H9 (cell line): ENCODE measurements around the gene KLHL3. TPM values are rescaled to one million over a fixed set of nuclear protein-coding genes. Genes with fewer than 3 reads are reported as not detected.

ENCODE experiments used
- DNase-seq: peaks from one replicate; pipeline ENCODE4 v3.0.0-alpha.2; 2017
- H2AFZ ChIP-seq: one replicate; pipeline ENCODE4 v1.6.1; 2013; ENCODE audit warnings: mild to moderate bottlenecking, low read length, control low read depth, moderate library complexity
- H2AK5ac ChIP-seq: 2 replicates; pipeline ENCODE4 v1.6.1; 2013; ENCODE audit warnings: low read length, control low read depth, mixed read lengths; ENCODE audit not compliant: insufficient read length
- H2BK120ac ChIP-seq: one replicate; pipeline ENCODE4 v1.6.1; 2013; ENCODE audit warnings: low read depth, mild to moderate bottlenecking, low read length, control low read depth, inconsistent platforms; ENCODE audit not compliant: poor library complexity, severe bottlenecking
- H2BK12ac ChIP-seq: 2 replicates; pipeline ENCODE4 v1.6.1; 2013; ENCODE audit warnings: low read length, control low read depth, mixed read lengths, low read depth; ENCODE audit not compliant: insufficient read length
- H2BK15ac ChIP-seq: 2 replicates; pipeline ENCODE4 v1.6.1; 2013; ENCODE audit warnings: low read depth, low read length, control low read depth
- H2BK20ac ChIP-seq: one replicate; pipeline ENCODE4 v1.6.1; 2013; ENCODE audit warnings: low read depth, mild to moderate bottlenecking, low read length, control low read depth, inconsistent platforms; ENCODE audit not compliant: poor library complexity, severe bottlenecking
- H2BK5ac ChIP-seq: 2 replicates; pipeline ENCODE4 v1.6.1; 2013; ENCODE audit warnings: low read length, control low read depth, mixed read lengths; ENCODE audit not compliant: insufficient read length
- H3K14ac ChIP-seq: 2 replicates; pipeline ENCODE4 v1.6.1; 2013; ENCODE audit warnings: low read length, control low read depth; ENCODE audit not compliant: insufficient read depth
- H3K18ac ChIP-seq: 2 replicates; pipeline ENCODE4 v1.6.1; 2013; ENCODE audit warnings: low read depth, mild to moderate bottlenecking, mixed read lengths, low read length, control low read depth; ENCODE audit not compliant: insufficient read length
- H3K23ac ChIP-seq: 2 replicates; pipeline ENCODE4 v1.6.1; 2013; ENCODE audit warnings: low read length, control low read depth, mixed read lengths, low read depth; ENCODE audit not compliant: insufficient read length
- H3K23me2 ChIP-seq: 2 replicates; pipeline ENCODE4 v1.6.1; 2013; ENCODE audit warnings: low read depth, mild to moderate bottlenecking, mixed read lengths, low read length, control low read depth; ENCODE audit not compliant: insufficient read length, poor library complexity, severe bottlenecking
- H3K27ac ChIP-seq: 2 replicates; pipeline ENCODE4 v1.5.1; 2013; ENCODE audit warnings: low read length, control low read depth, mixed read lengths, low read depth; ENCODE audit not compliant: insufficient read length
- H3K27me3 ChIP-seq: 2 replicates; pipeline ENCODE4 v1.6.1; 2013; ENCODE audit warnings: low read length, control low read depth, inconsistent platforms; ENCODE audit not compliant: insufficient read depth
- H3K4ac ChIP-seq: 2 replicates; pipeline ENCODE4 v1.6.1; 2013; ENCODE audit warnings: low read depth, mild to moderate bottlenecking, control low read depth, inconsistent platforms, low read length, moderate library complexity
- H3K4me1 ChIP-seq: 2 replicates; pipeline ENCODE4 v1.6.1; 2013; ENCODE audit warnings: low read length, control low read depth, inconsistent platforms; ENCODE audit not compliant: insufficient read depth
- H3K4me2 ChIP-seq: 2 replicates; pipeline ENCODE4 v1.6.1; 2013; ENCODE audit warnings: low read length, control low read depth, mixed read lengths; ENCODE audit not compliant: insufficient read length, insufficient read depth
- H3K56ac ChIP-seq: 2 replicates; pipeline ENCODE4 v1.6.1; 2013; ENCODE audit warnings: low read depth, mild to moderate bottlenecking, mixed read lengths, low read length, control low read depth; ENCODE audit not compliant: insufficient read length
- H3K79me1 ChIP-seq: 2 replicates; pipeline ENCODE4 v1.6.1; 2013; ENCODE audit warnings: low read depth, mild to moderate bottlenecking, moderate library complexity, low read length, control low read depth, inconsistent platforms; ENCODE audit not compliant: insufficient read depth, poor library complexity, severe bottlenecking
- H3K79me2 ChIP-seq: 2 replicates; pipeline ENCODE4 v1.6.1; 2013; ENCODE audit warnings: low read length, control low read depth, inconsistent platforms; ENCODE audit not compliant: insufficient read depth
- H3K9ac ChIP-seq: 2 replicates; pipeline ENCODE4 v1.6.1; 2013; ENCODE audit warnings: low read length, control low read depth, mixed read lengths; ENCODE audit not compliant: insufficient read length; ENCODE audit errors: extremely low read depth
- H3K9me3 ChIP-seq: one replicate; pipeline ENCODE4 v1.6.1; 2013; ENCODE audit warnings: low read depth, low read length, inconsistent platforms; ENCODE audit not compliant: control insufficient read depth
- H3T11ph ChIP-seq: one replicate; pipeline ENCODE4 v1.6.1; 2013; ENCODE audit warnings: mild to moderate bottlenecking, low read length, control low read depth, inconsistent platforms
- H4K20me1 ChIP-seq: one replicate; pipeline ENCODE4 v1.6.1; 2013; ENCODE audit not compliant: control insufficient read depth, insufficient read length, insufficient read depth
- H4K5ac ChIP-seq: 2 replicates; pipeline ENCODE4 v1.6.1; 2013; ENCODE audit warnings: low read depth, mild to moderate bottlenecking, mixed read lengths, low read length, control low read depth; ENCODE audit not compliant: insufficient read length
- H4K8ac ChIP-seq: replicated peaks from 2 replicates; pipeline ENCODE4 v1.6.1; 2013; ENCODE audit warnings: low read length, control low read depth, mixed read lengths, low read depth; ENCODE audit not compliant: insufficient read length
- H4K91ac ChIP-seq: 2 replicates; pipeline ENCODE4 v1.6.1; 2013; ENCODE audit warnings: low read depth, mild to moderate bottlenecking, moderate library complexity, mixed read lengths, low read length, control low read depth; ENCODE audit not compliant: insufficient read length
- H3K27ac Mint-ChIP-seq, 3 experiments: 2 replicates in 2 of 3; 3 replicates in 1 of 3; pipeline ENCODE4 v1.8.0; 2020 to 2021; ENCODE audit warnings: mixed read lengths in 3 of 3, mild to moderate bottlenecking in 1 of 3, moderate library complexity in 1 of 3
- H3K27me3 Mint-ChIP-seq: 2 replicates; pipeline ENCODE4 v1.8.0; 2021; ENCODE audit warnings: low read depth, mild to moderate bottlenecking, moderate library complexity, mixed read lengths
- H3K36me3 Mint-ChIP-seq, 3 experiments: 2 replicates in 2 of 3; 3 replicates in 1 of 3; pipeline ENCODE4 v1.8.0; 2020 to 2021; ENCODE audit warnings: low read depth in 3 of 3, mixed read lengths in 3 of 3; ENCODE audit not compliant: insufficient read depth in 1 of 3
- H3K4me1 Mint-ChIP-seq, 2 experiments: 2 replicates each; pipeline ENCODE4 v1.8.0; 2020; ENCODE audit warnings: mixed read lengths in 2 of 2
- H3K4me3 Mint-ChIP-seq, 2 experiments: 2 replicates in 1 of 2; 3 replicates in 1 of 2; pipeline ENCODE4 v1.8.0; 2020 to 2021; ENCODE audit warnings: mild to moderate bottlenecking in 2 of 2, mixed read lengths in 2 of 2, moderate library complexity in 1 of 2
- H3K9me3 Mint-ChIP-seq, 2 experiments: 2 replicates in 1 of 2; 3 replicates in 1 of 2; pipeline ENCODE4 v1.8.0; 2020; ENCODE audit warnings: mild to moderate bottlenecking in 2 of 2, mixed read lengths in 2 of 2, moderate library complexity in 1 of 2
- CTCF ChIP-seq: fragments of 200-600 bp; sonication (generic); conservative IDR thresholded peaks from 3 replicates; pipeline ENCODE4 v1.8.0; 2021; ENCODE audit warnings: antibody characterized with exemption, mild to moderate bottlenecking
- WGBS: extraction: QIAGEN DNeasy Blood & Tissue Kit; methylation state at CpG from one replicate; pipeline ENCODE4 v1.1.7; 2013; ENCODE audit warnings: missing lambda C conversion rate, low lambda C conversion rate, mixed read lengths; ENCODE audit not compliant: insufficient read length; ENCODE audit errors: extremely low coverage; 5-methylcytosine and 5-hydroxymethylcytosine counted together
- total RNA-seq: library from RNA; stranded (reverse); gene quantifications from 2 replicates; pipeline ENCODE4 v1.2.1, GENCODE V29; 2021

KLHL3 gene
- total RNA-seq, 1 experiment from 2014 or later: 12.8 TPM

GRCh38 chr5:137615171-137615775, 120.6 kb downstream of the KLHL3 start:
- no peak overlapping the region for H4K91ac ChIP-seq
- no peak for DNase-seq
- no peaks in the 10 kb centered on the region for H4K20me1 ChIP-seq
- Mint-ChIP-seq H3K4me3 (no peak overlapping the region), H3K9me3 (no peaks in the 10 kb centered on the region), H3K27me3 (peaks cover 1% of the 10 kb centered on the region; the same call in 1 of the 2 replicates), H3K36me3 (no peaks in the 10 kb centered on the region; a peak in 1 of 7 replicates), H3K4me1 (no peaks in the 10 kb centered on the region; a peak in 2 of 4 replicates), H3K27ac (no peak overlapping the region; a peak in 1 of 7 replicates)
- no peak overlapping the region for H2BK12ac ChIP-seq
- no peak overlapping the region for H3K18ac ChIP-seq
- no peak overlapping the region for H2AK5ac ChIP-seq
- no peak overlapping the region for H3K9ac ChIP-seq
- no peak overlapping the region for H3K23ac ChIP-seq
- no peak overlapping the region for H2BK120ac ChIP-seq
- no peak overlapping the region for H2AFZ ChIP-seq
- H3K4ac ChIP-seq: no peak overlapping the region
- H3T11ph ChIP-seq: no peak overlapping the region
- no peak overlapping the region for H4K8ac ChIP-seq
- H3K9me3 ChIP-seq: no peaks in the 10 kb centered on the region
- no peaks in the 10 kb centered on the region for H3K4me1 ChIP-seq
- H2BK15ac ChIP-seq: no peak overlapping the region
- TF ChIP-seq CTCF: no peak
- H3K79me1 ChIP-seq: no peaks in the 10 kb centered on the region
- no peak overlapping the region for H3K56ac ChIP-seq
- no CpG with 5 or more reads among the region's 5 CpGs for WGBS
- no peak overlapping the region for H3K27ac ChIP-seq
- no peak overlapping the region for H3K14ac ChIP-seq
- H3K79me2 ChIP-seq: no peaks in the 10 kb centered on the region
- H3K23me2 ChIP-seq: no peaks in the 10 kb centered on the region
- H2BK20ac ChIP-seq: no peak overlapping the region
- H2BK5ac ChIP-seq: no peak overlapping the region
- no peaks in the 10 kb centered on the region for H3K27me3 ChIP-seq
- no peak overlapping the region for H3K4me2 ChIP-seq
- no peak overlapping the region for H4K5ac ChIP-seq
